HG02763 (cell line): ENCODE measurements around the gene MMRN2.
"Not testable (repeated sequence)": the region's sequence is repeated elsewhere in the genome, so short reads cannot be mapped to it uniquely, and the experiment has no call there.

Source experiments
- ATAC-seq: cut with Tn5 transposase; IDR thresholded peaks from one replicate; pipeline ENCODE4 v1.9.1; 2021; ENCODE audit warnings: mild to moderate bottlenecking, moderate library complexity; ENCODE audit not compliant: unreplicated experiment

The MMRN2 gene

GRCh38 chr10:86941426-86941825 lies 16.0 kb downstream of the MMRN2 start:
- no peak for ATAC-seq

- ATAC-seq = no peak
Measured at GRCh38 chr10:86940677-86941076, 16.7 kb downstream of the MMRN2 start.

- not testable (repeated sequence) for ATAC-seq
Measured at GRCh38 chr10:86940076-86940475, 17.3 kb downstream of the MMRN2 start.

GRCh38 chr10:86938260-86938659 lies 19.2 kb downstream of the MMRN2 start:
- ATAC-seq = no peak

- ATAC-seq = no peak
Measured at GRCh38 chr10:86937502-86938154, 19.8 kb downstream of the MMRN2 start.

GRCh38 chr10:86936661-86937501 lies 20.5 kb downstream of the MMRN2 start:
- ATAC-seq = no peak

GRCh38 chr10:86934162-86934711 lies 23.2 kb downstream of the MMRN2 start:
- ATAC-seq = not testable (repeated sequence)

- no peak for ATAC-seq
Measured at GRCh38 chr10:86932674-86933073, 24.7 kb downstream of the MMRN2 start.

GRCh38 chr10:86931872-86932271 lies 25.5 kb downstream of the MMRN2 start:
- ATAC-seq = no peak

- no peak for ATAC-seq
Measured at GRCh38 chr10:86929468-86930380, 27.7 kb downstream of the MMRN2 start.

GRCh38 chr10:86922553-86922961 lies 34.9 kb downstream of the MMRN2 start:
- no peak for ATAC-seq

- ATAC-seq = no peak
Measured at GRCh38 chr10:86918022-86918471, 39.4 kb downstream of the MMRN2 start.

GRCh38 chr10:86914734-86915133 lies 42.7 kb downstream of the MMRN2 start:
- no peak for ATAC-seq

GRCh38 chr10:86905429-86905828 lies 52.0 kb downstream of the MMRN2 start:
- no peak for ATAC-seq

GRCh38 chr10:86904600-86904999 lies 52.8 kb downstream of the MMRN2 start:
- no peak for ATAC-seq

GRCh38 chr10:86900955-86901354 lies 56.5 kb downstream of the MMRN2 start:
- no peak for ATAC-seq

- no peak for ATAC-seq
Measured at GRCh38 chr10:86899670-86900276, 57.6 kb downstream of the MMRN2 start.

- ATAC-seq = no peak
Measured at GRCh38 chr10:86899132-86899531, 58.3 kb downstream of the MMRN2 start.

- no peak for ATAC-seq
Measured at GRCh38 chr10:86898511-86898910, 58.9 kb downstream of the MMRN2 start.

- no peak for ATAC-seq
Measured at GRCh38 chr10:86889997-86890396, 67.4 kb downstream of the MMRN2 start.
